KMS-11 (cell line): Measurements from ENCODE around the gene SCAMP4.
A peak's percentile ranks its signal among the peaks of the same experiment; 100 is the strongest.

Experiments
- H2AFZ ChIP-seq: fragments of 200-600 bp; sonication (generic); 2 replicates; pipeline ENCODE4 v1.6.1; 2016; ENCODE audit warnings: antibody characterized with exemption, mixed run types, low read depth
- H3K27ac ChIP-seq: fragments of 200-600 bp; sonication (generic); 2 replicates; pipeline ENCODE4 v1.6.1; 2016; ENCODE audit warnings: mild to moderate bottlenecking, mixed run types
- H3K27me3 ChIP-seq: fragments of 200-600 bp; sonication (generic); 2 replicates; pipeline ENCODE4 v1.6.1; 2017; ENCODE audit warnings: mild to moderate bottlenecking, low read depth, mixed run types, moderate library complexity; ENCODE audit not compliant: insufficient read depth
- H3K36me3 ChIP-seq: fragments of 200-600 bp; sonication (generic); 2 replicates; pipeline ENCODE4 v1.6.1; 2017; ENCODE audit warnings: mild to moderate bottlenecking, mixed run types; ENCODE audit not compliant: insufficient read depth
- H3K4me1 ChIP-seq: fragments of 200-600 bp; sonication (generic); 2 replicates; pipeline ENCODE4 v1.6.1; 2016; ENCODE audit warnings: mild to moderate bottlenecking, low read depth, mixed run types; ENCODE audit not compliant: poor library complexity, severe bottlenecking
- H3K4me2 ChIP-seq: fragments of 200-600 bp; sonication (generic); 2 replicates; pipeline ENCODE4 v1.7.0; 2016; ENCODE audit warnings: mild to moderate bottlenecking, mixed run types
- H3K4me3 ChIP-seq: fragments of 200-600 bp; sonication (generic); IDR thresholded peaks from 2 replicates; pipeline ENCODE4 v1.6.1; 2017; ENCODE audit warnings: low read depth, low read length, mixed read lengths; ENCODE audit not compliant: insufficient read depth
- H3K79me2 ChIP-seq: fragments of 200-600 bp; sonication (generic); 2 replicates; pipeline ENCODE4 v1.6.1; 2016; ENCODE audit warnings: low read depth, mixed run types; ENCODE audit not compliant: insufficient read depth
- H3K9ac ChIP-seq: fragments of 200-600 bp; sonication (generic); 2 replicates; pipeline ENCODE4 v1.6.1; 2016; ENCODE audit warnings: mild to moderate bottlenecking, mixed run types
- H4K20me1 ChIP-seq: fragments of 200-600 bp; sonication (generic); 2 replicates; pipeline ENCODE4 v1.6.1; 2016; ENCODE audit warnings: mild to moderate bottlenecking, mixed run types; ENCODE audit not compliant: insufficient read depth
- CTCF ChIP-seq: fragments of 200-600 bp; sonication (generic); conservative IDR thresholded peaks from 2 replicates; pipeline ENCODE4 v1.6.1; 2017; ENCODE audit warnings: low read depth, mild to moderate bottlenecking, antibody characterized with exemption, low read length, moderate library complexity, mixed read lengths

SCAMP4 gene

DNA sequence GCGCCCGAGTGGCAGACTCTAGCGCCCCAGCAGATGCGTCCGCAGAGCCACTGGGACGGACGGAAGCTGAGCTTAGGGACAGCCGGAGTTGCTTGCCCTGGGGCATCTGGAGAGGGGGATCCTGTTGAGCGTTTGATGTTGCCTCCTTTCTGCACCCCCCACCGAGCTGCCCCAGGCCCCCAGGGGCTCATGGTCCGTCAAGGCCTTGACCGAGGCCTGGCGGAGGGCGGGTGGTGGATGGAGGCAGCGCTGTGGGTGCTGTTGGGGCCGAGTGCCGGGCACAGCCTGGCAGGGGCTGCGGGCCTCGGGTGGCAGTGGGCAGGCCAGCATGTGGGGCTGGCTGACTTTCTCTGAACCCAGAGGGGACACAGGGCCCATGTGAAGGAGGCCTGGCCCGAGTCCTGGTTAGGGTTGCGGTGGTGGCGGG is 38.5 kb downstream of the SCAMP4 start:
- Histone ChIP-seq H3K27ac (no peak overlapping the region; the same call in 1 of the 2 replicates), H3K27me3 (no peaks in the 10 kb centered on the region), H4K20me1 (peaks cover 9% of the 10 kb centered on the region; the same call in 1 of the 2 replicates), H3K4me3 (no peak overlapping the region), H3K9ac (no peak overlapping the region; the same call in 1 of the 2 replicates), H3K4me2 (peak overlapping the region; percentile 88; the same call in 1 of the 2 replicates), H3K4me1 (peaks cover 14% of the 10 kb centered on the region), H2AFZ (no peak overlapping the region), H3K79me2 (peaks cover 62% of the 10 kb centered on the region), H3K36me3 (no peaks in the 10 kb centered on the region; the same call in 1 of the 2 replicates)
- TF ChIP-seq CTCF: no peak

DNA sequence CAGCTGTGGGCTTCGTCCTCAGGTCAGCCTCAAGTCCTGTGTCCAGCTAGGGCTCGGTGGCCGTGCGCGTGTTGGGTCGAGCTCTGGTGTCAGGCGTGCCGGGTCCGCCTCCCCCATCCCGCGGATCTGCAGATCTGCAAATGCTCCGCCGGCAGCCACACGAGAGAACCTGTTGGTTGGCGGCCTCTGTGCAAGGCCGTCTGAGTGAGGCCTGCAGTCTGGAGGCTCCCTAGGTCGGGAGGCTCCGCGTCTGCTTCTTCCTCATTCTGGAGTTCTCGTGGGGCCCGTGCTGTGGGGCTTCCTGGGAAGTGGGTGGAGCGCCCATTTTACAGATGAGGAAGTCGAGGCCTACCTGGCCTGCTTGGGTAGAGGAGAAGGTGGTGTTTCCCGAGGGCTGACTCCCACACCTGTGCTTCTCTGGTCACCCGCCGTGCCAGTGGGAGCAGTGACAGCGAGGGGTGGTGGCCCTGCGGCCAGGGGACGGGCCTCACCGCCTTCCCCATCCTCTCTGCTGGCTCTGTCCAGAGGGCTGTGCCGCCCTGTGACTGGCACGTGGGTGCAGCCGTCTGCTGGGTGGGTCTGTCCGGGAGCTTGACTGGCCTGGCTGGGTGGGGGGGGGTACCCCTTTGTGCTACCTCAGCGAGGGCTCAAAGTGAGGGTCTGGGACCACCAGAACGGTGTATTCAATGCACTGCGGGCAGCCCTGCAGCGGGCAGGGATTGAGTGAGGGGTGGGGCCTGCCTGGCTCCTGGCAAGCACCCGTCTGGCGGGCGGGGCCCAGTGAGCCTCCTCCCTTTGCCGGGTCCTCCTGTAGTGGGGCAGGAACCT is 39.1 kb downstream of the SCAMP4 start:
- H3K4me3 ChIP-seq: no peak overlapping the region
- H3K9ac ChIP-seq: no peak overlapping the region
- H3K27me3 ChIP-seq: no peaks in the 10 kb centered on the region
- peaks cover 14% of the 10 kb centered on the region for H3K4me1 ChIP-seq
- peaks cover 9% of the 10 kb centered on the region; the same call in 1 of the 2 replicates for H4K20me1 ChIP-seq
- no peak overlapping the region for H3K4me2 ChIP-seq
- H3K27ac ChIP-seq: no peak overlapping the region
- no peak overlapping the region for H2AFZ ChIP-seq
- H3K79me2 ChIP-seq: peaks cover 68% of the 10 kb centered on the region
- no peaks in the 10 kb centered on the region; the same call in 1 of the 2 replicates for H3K36me3 ChIP-seq
- no peak for TF ChIP-seq CTCF

DNA sequence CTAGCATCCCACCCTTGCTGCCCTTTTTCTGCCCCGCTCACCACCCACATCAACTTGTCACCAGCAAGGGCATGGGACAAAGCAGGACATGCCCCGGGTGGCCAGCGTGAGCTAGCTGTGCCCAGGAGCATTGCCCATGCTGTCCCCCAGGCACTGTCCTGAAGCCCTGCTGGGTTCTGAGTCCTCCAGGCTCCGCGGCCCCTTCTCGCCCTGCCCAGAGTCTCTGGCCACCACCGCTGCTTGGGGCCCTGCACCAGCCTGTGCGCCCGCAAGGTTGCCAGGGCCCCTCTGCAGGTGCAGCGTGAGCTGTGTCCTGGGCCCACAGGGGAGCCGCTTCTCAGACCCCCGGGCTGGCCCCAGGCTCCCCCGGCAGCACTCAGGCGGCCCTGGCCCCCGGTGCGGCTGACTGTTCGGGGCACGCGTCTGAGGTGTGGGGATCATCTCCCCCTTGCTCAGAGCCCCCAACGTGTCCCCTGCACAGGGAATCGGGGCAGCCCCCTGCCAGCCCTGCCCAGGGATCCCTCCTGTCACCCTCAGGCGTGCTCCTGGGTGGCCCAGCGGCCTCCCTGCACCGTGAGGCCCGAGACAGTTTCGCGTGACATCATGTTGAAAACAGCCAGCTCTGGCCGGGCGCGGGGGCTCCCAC is 39.8 kb downstream of the SCAMP4 start:
- Histone ChIP-seq H3K27me3 (no peaks in the 10 kb centered on the region), H3K79me2 (peaks cover 73% of the 10 kb centered on the region), H3K27ac (no peak overlapping the region), H2AFZ (no peak overlapping the region), H3K4me2 (no peak overlapping the region), H3K36me3 (no peaks in the 10 kb centered on the region; the same call in 1 of the 2 replicates), H3K4me3 (no peak overlapping the region), H4K20me1 (peaks cover 9% of the 10 kb centered on the region; the same call in 1 of the 2 replicates), H3K4me1 (peaks cover 7% of the 10 kb centered on the region), H3K9ac (no peak overlapping the region)
- no peak for TF ChIP-seq CTCF

DNA sequence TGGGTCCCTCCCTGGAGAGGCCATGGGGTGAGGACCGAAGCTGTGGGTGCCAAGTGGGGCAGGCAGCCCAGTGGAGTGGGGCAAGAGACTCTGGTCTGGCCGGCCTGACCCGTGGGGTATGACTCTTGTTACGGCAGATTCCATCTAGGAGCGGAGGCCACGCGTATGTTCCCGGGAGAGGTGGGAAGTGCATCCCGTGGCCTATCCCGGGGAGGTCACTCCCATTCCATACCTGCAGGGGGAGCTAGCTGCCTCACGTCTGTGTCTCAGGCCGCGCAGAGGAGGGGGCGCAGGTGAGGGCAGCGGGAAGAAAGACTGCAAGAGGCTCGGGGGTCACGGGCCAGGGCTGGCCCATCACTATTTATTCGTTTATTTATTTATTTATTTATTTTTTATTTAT is 40.7 kb downstream of the SCAMP4 start:
- no peak overlapping the region for H3K27ac ChIP-seq
- no peaks in the 10 kb centered on the region; the same call in 1 of the 2 replicates for H3K36me3 ChIP-seq
- peaks cover 7% of the 10 kb centered on the region for H3K4me1 ChIP-seq
- peaks cover 9% of the 10 kb centered on the region; the same call in 1 of the 2 replicates for H4K20me1 ChIP-seq
- H3K4me2 ChIP-seq: no peak overlapping the region
- peak; percentile 42 for TF ChIP-seq CTCF
- no peak overlapping the region for H2AFZ ChIP-seq
- H3K79me2 ChIP-seq: peaks cover 73% of the 10 kb centered on the region
- no peaks in the 10 kb centered on the region for H3K27me3 ChIP-seq
- H3K4me3 ChIP-seq: no peak overlapping the region
- no peak overlapping the region for H3K9ac ChIP-seq
